ENCODE data around the gene SCN2A. TPM values are rescaled to one million over a fixed set of nuclear protein-coding genes. Genes with fewer than 3 reads are reported as not detected.

Gene SCN2A
- total RNA-seq, 1 donor from 2014 or later = 0.35 TPM

GRCh38 chr2:165197346-165197745 lies 41.9 kb upstream of the SCN2A start:
- TF ChIP-seq CTCF (IDR thresholded peaks at IDR 0.05) = no peak
- Histone ChIP-seq H3K4me1 (no peaks in the 10 kb centered on the region), H3K27ac (no peak overlapping the region), H3K4me3 (no peak overlapping the region), H3K27me3 (ENCODE audit: low read depth) (no peaks in the 10 kb centered on the region), H3K36me3 (no peaks in the 10 kb centered on the region), H3K9me3 (no peaks in the 10 kb centered on the region)
- intact Hi-C loops (cut with DNase I) = no loop called here
- DNase-seq = no peak
- ATAC-seq = no peak

- TF ChIP-seq CTCF (IDR thresholded peaks at IDR 0.05) = no peak
- DNase-seq (no peak), ATAC-seq (no peak)
- no peaks in the 10 kb centered on the region for H3K4me1 ChIP-seq
- intact Hi-C loops (cut with DNase I) = no loop called here
- H3K27ac ChIP-seq = no peak overlapping the region
- H3K9me3 ChIP-seq = no peaks in the 10 kb centered on the region
- H3K36me3 ChIP-seq = no peaks in the 10 kb centered on the region
- H3K27me3 ChIP-seq (ENCODE audit: low read depth) = no peaks in the 10 kb centered on the region
- no peak overlapping the region for H3K4me3 ChIP-seq
Observed at GRCh38 chr2:165198181-165198580, 41.0 kb upstream of the SCN2A start.

- Histone ChIP-seq H3K4me3 (no peak overlapping the region), H3K36me3 (no peaks in the 10 kb centered on the region), H3K4me1 (no peaks in the 10 kb centered on the region), H3K27me3 (ENCODE audit: low read depth) (no peaks in the 10 kb centered on the region), H3K9me3 (no peaks in the 10 kb centered on the region), H3K27ac (no peak overlapping the region)
- DNase-seq (no peak), ATAC-seq (peak in 1 of 2 donors; percentile 58)
- intact Hi-C loops (cut with DNase I) = loop anchor here (10.0 kb wide), 1 partner anchor 187 kb away; no protein-coding TSS in a partner anchor
- TF ChIP-seq CTCF (IDR thresholded peaks at IDR 0.05) = no peak
Observed at GRCh38 chr2:165202239-165202638, 37.0 kb upstream of the SCN2A start.

- Histone ChIP-seq H3K36me3 (no peaks in the 10 kb centered on the region), H3K27ac (no peak within 1 kb of the TSS), H3K4me1 (no peaks in the 10 kb centered on the region), H3K9me3 (no peaks in the 10 kb centered on the region), H3K4me3 (no peak within 1 kb of the TSS), H3K27me3 (ENCODE audit: low read depth) (no peaks in the 10 kb centered on the region)
- TF ChIP-seq CTCF (IDR thresholded peaks at IDR 0.05) = peak; percentile 63
- DNase-seq (no peak), ATAC-seq (peak in 1 of 2 donors; percentile 42)
- intact Hi-C loops (cut with DNase I) = loop anchor here (10.0 kb wide), 1 partner anchor 189 kb away; no protein-coding TSS in a partner anchor
Observed at GRCh38 chr2:165203689-165204559, 35.3 kb upstream of the SCN2A start, which contains the start of gene SCN3A. SCN3A (minus strand) TSS chr2:165204050; CDS start chr2:165176394, 27,656 bp downstream.

GRCh38 chr2:165205865-165206264 lies 33.3 kb upstream of the SCN2A start:
- no peaks in the 10 kb centered on the region for H3K36me3 ChIP-seq
- intact Hi-C loops (cut with DNase I) = loop anchor here (10.0 kb wide), 1 partner anchor 191 kb away; no protein-coding TSS in a partner anchor
- no peaks in the 10 kb centered on the region for H3K27me3 ChIP-seq (ENCODE audit: low read depth)
- ATAC-seq (no peak), DNase-seq (no peak)
- no peaks in the 10 kb centered on the region for H3K9me3 ChIP-seq
- no peak for TF ChIP-seq CTCF (IDR thresholded peaks at IDR 0.05)
- no peak overlapping the region for H3K4me3 ChIP-seq
- no peaks in the 10 kb centered on the region for H3K4me1 ChIP-seq
- no peak overlapping the region for H3K27ac ChIP-seq
